Ovary (tissue), 9 donors: ENCODE measurements around the gene ADA. TPM values are rescaled to one million over a fixed set of nuclear protein-coding genes. Genes with fewer than 3 reads are reported as not detected.
A peak's percentile ranks its signal among the peaks of the same experiment; 100 is the strongest.

Source experiments
- DNase-seq, 5 donors: peaks; one replicate each; pipeline ENCODE4 v3.0.0-alpha.2; 2019 to 2020
- H3K27ac ChIP-seq, 2 donors: fragments of 200-600 bp; one replicate each; pipeline versions ENCODE4 v1.5.1 to v1.8.0; 2019 to 2022
- H3K27me3 ChIP-seq: fragments of 200-600 bp; one replicate; pipeline ENCODE4 v1.8.0; 2022
- H3K36me3 ChIP-seq: fragments of 200-600 bp; sonication (generic); one replicate; pipeline ENCODE4 v1.5.1; 2019
- H3K4me1 ChIP-seq: one replicate; pipeline ENCODE4 v1.8.1; 2013; ENCODE audit warnings: mild to moderate bottlenecking, moderate library complexity; ENCODE audit not compliant: insufficient read depth
- H3K4me3 ChIP-seq: fragments of 200-600 bp; sonication (generic); one replicate; pipeline ENCODE4 v1.5.1; 2017
- H3K9me3 ChIP-seq, 2 donors: fragments of 200-600 bp in 1 of 2; sonication (generic) in 1 of 2; one replicate each; pipeline versions ENCODE4 v1.5.1 to v1.8.1; 2013 to 2019; ENCODE audit warnings: mild to moderate bottlenecking in 1 of 2, moderate library complexity in 1 of 2
- EP300 ChIP-seq: sonication (generic); formaldehyde crosslinking; IDR thresholded peaks from one replicate; pipeline ENCODE4 v1.6.1; 2017; ENCODE audit warnings: antibody characterized with exemption
- POLR2A ChIP-seq: fragments of 450-650 bp; IDR thresholded peaks from one replicate; pipeline ENCODE4 v1.6.1; 2017; ENCODE audit warnings: antibody characterized with exemption, mild to moderate bottlenecking, moderate library complexity
- WGBS, 3 donors: extraction: QIAGEN DNeasy Blood & Tissue Kit in 1 of 3; methylation state at CpG; one replicate each; pipeline versions ENCODE4 v1.1.5 to v1.1.7; 2013 to 2017; 5-methylcytosine and 5-hydroxymethylcytosine counted together
- intact Hi-C, 4 donors: fragments of 100-400 bp; cut with DNase I; formaldehyde crosslinking; loops; one replicate each; pipeline versions ENCODE4 v1.11.0 to v1.15.1; 2022 to 2023
- polyA plus RNA-seq, 2 donors: library from polyadenylated mRNA; stranded (reverse); fragments of 200-250 nt in 1 of 2; fragments of 350-450 nt in 1 of 2; fragmentation: Illumina TruSeq in 1 of 2; extraction: RNeasy Lipid Tissue Mini Kit (QIAGEN cat#74804) in 1 of 2; gene quantifications; one replicate each; pipeline ENCODE4 v1.2.3, GENCODE V29; 2013 to 2014
- total RNA-seq, 7 donors: library from RNA; depleted of rRNA in 2 of 7; stranded (reverse); fragments of >200 nt in 2 of 7; fragmentation: NEBNext Ultra II Directional in 3 of 7; extraction: Animal tissue kit (Norgen Biotek cat#: 25700) in 3 of 7; gene quantifications; one replicate each; pipeline versions ENCODE4 v1.1.0 to v1.2.4, GENCODE V29; 2016 to 2023
- TF ChIP-seq, protein P1 (sequence below), 3 donors: fragments of 450-650 bp in 2 of 3; fragments of 200-600 bp in 1 of 3; IDR thresholded peaks; one replicate each; pipeline versions ENCODE4 v1.5.1 to v1.8.0; 2016 to 2022; ENCODE audit warnings: antibody characterized with exemption in 3 of 3, mild to moderate bottlenecking in 1 of 3
- donor health status: DM: no; HTN: no; CAD: no; lungs with moderate emphysema.
- donor health status: DM: no; HTN: no; CAD: no.
- donor health status: Bipolar disorder and iron deficiency.
- donor health status: DM: yes; HTN: yes; CAD: no.
- donor health status: DM: no; HTN: no; CAD: no.
- donor health status: DM: yes; HTN: yes; CAD: no.

The ADA gene
- total and polyA plus RNA-seq, 9 donors: 1.1 to 7.4 (median 3.2) TPM

DNA sequence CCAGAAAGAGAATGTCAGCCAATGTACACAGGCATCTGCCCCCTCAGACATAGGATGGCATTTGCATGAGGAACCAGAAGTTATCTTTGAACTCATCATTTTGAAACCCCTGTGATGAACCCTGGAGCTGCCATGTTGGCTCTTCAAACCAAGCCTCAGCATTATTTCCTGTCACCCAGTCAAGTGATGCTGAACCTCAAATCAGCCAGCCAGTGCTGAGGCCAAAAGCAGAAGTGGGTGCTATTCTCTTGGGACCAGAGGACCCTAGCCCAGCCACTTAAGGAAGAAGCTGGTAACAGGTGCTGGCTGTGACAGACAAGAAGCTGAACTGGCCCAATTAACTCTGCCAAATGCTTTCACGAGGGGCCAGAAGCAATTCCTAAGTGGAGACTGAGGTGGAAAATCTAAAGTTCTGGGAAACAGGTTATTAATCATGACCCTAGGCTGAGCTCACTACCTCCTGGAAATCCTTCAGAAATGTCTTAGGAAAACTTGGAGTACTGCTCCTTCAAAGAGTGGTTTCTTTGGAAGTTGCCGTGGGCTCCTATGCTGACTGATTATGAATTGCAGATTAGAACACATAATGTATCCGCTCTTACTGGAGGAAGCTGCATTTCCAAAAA, 65.1 kb downstream of the ADA start:
- no peak overlapping the region for H3K4me3 ChIP-seq
- intact Hi-C loops: no loop called here
- H3K4me1 ChIP-seq: peaks cover 21% of the 10 kb centered on the region
- no peaks in the 10 kb centered on the region for H3K36me3 ChIP-seq
- no peak overlapping the region for H3K27ac ChIP-seq
- H3K9me3 ChIP-seq: no peaks in the 10 kb centered on the region
- H3K27me3 ChIP-seq: no peaks in the 10 kb centered on the region
- no peak for DNase-seq
- TF ChIP-seq POLR2A (no peak), EP300 (no peak)
- TF ChIP-seq, protein P1, sequence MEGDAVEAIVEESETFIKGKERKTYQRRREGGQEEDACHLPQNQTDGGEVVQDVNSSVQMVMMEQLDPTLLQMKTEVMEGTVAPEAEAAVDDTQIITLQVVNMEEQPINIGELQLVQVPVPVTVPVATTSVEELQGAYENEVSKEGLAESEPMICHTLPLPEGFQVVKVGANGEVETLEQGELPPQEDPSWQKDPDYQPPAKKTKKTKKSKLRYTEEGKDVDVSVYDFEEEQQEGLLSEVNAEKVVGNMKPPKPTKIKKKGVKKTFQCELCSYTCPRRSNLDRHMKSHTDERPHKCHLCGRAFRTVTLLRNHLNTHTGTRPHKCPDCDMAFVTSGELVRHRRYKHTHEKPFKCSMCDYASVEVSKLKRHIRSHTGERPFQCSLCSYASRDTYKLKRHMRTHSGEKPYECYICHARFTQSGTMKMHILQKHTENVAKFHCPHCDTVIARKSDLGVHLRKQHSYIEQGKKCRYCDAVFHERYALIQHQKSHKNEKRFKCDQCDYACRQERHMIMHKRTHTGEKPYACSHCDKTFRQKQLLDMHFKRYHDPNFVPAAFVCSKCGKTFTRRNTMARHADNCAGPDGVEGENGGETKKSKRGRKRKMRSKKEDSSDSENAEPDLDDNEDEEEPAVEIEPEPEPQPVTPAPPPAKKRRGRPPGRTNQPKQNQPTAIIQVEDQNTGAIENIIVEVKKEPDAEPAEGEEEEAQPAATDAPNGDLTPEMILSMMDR (IDR thresholded peaks at IDR 0.05): no peak
- WGBS, 3 donors: 45 to 85% (median 70%) methylated on average over 3 of the region's 3 CpGs

DNA sequence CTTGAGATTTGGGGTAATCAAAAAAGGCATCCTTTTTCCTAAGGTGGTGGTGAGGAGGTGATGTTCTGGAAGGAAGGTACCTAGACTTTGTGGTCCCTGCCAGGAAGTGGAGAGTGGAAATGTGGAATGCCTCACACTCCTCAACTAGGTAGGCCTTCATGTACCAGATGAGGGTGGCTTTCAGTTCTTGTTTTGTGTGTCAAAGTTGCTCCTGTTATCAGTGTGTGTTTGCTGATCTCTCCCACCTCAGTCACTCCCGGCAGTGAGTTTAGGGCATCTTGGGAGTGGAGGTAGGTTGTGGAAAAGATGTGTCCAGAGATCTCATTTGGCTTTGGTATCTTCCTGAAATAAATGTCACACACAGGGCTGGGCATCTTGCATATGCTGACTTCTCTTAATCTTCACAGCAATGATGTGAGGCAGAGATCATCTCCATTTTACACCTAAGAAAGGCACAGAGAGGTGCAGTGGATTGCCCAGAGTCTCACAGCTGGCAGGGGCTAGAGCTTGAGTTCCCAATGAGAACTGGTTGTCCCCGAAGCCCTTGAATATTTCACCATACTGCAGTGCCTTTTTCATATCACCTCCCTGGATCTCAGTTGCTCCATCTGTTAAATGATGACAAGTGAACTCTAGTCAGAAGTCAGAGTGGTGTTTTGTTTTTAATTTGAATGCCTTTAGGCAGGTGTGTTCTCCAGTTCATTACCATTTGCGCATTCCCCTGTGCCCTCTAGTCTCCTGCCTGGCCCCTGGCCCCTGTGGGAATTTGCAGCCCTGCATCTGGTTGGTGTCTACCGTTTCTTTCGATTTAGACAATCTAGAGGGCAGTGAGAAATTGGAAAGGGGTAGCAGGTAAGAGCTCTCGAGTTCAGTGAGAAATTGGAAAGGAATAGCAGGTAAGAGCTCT, 66.2 kb downstream of the ADA start:
- Histone ChIP-seq H3K4me3 (peak overlapping the region; percentile 39), H3K36me3 (no peaks in the 10 kb centered on the region)

DNA sequence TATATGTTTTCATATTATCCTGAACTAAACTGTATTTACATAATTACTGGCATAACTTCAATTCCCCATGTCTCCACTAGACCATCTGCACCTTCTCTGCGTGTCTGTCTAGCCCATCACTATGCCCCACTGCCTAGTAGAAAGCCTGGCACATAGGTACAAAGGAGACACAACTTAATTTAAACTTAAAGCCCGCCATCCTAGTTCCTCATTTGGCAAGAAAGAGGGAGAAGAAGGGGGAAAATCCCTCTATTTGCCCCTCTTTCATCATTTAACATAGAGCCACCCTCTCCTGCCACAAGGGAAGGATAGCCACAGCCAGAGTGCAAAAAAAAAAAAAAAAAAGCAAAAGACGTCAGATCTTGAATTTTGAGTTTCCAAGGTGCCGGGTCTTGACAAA, 67.3 kb downstream of the ADA start:
- peaks cover 21% of the 10 kb centered on the region for H3K4me1 ChIP-seq
- H3K9me3 ChIP-seq: no peaks in the 10 kb centered on the region
- TF ChIP-seq EP300: no peak
- TF ChIP-seq, protein P1 (IDR thresholded peaks at IDR 0.05): no peak
- no peak for TF ChIP-seq POLR2A
- no peak for DNase-seq
- H3K27ac ChIP-seq: no peak overlapping the region
- 83 to 91% (median 88%) methylated on average over 4 of the region's 4 CpGs for WGBS, 3 donors
- H3K27me3 ChIP-seq: no peaks in the 10 kb centered on the region
- peak overlapping the region; percentile 39 for H3K4me3 ChIP-seq
- intact Hi-C loops: no loop called here
- no peaks in the 10 kb centered on the region for H3K36me3 ChIP-seq

More for the DNA sequence above, 66.2 kb downstream of the ADA start:
- DNase-seq: no peak
- Histone ChIP-seq H3K4me1 (peaks cover 21% of the 10 kb centered on the region), H3K27ac (no peak overlapping the region), H3K9me3 (no peaks in the 10 kb centered on the region), H3K27me3 (no peaks in the 10 kb centered on the region)
- TF ChIP-seq, protein P1 (IDR thresholded peaks at IDR 0.05): no peak
- no peak for TF ChIP-seq EP300
- TF ChIP-seq POLR2A: no peak
- intact Hi-C loops: no loop called here
- 87 to 88% (median 88%) methylated on average over 6 of the region's 6 CpGs for WGBS, 3 donors

DNA sequence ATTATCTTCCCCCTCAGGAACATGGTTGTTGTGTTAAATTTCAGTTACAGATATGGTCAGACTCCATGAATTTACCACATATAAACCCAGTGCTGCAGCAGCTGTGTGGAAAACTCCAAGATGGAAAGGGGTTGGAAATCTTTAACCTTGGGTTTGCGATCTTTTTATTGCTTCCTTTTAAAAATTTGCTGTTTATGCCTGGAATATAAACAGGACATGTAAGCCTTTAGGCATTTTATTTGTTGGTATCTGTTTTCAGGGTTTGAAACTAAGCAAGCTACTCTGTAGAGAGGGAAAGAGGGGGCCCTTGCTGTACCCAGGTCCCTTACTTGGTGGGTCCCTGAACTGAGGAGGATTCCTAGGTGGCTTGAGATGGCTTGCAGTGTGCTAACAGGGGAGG, 68.3 kb downstream of the ADA start:
- TF ChIP-seq EP300: no peak
- TF ChIP-seq, protein P1 (IDR thresholded peaks at IDR 0.05): no peak
- no peak for TF ChIP-seq POLR2A
- intact Hi-C loops: no loop called here
- no peaks in the 10 kb centered on the region for H3K36me3 ChIP-seq
- H3K27ac ChIP-seq: peak overlapping the region in 1 of 2 donors; percentile 55
- H3K4me1 ChIP-seq: peaks cover 21% of the 10 kb centered on the region
- H3K27me3 ChIP-seq: no peaks in the 10 kb centered on the region
- WGBS, 3 donors: 4 to 10% (median 10%) methylated on average over 1 of the region's 1 CpG
- no peak for DNase-seq
- H3K4me3 ChIP-seq: peak overlapping the region; percentile 39
- no peaks in the 10 kb centered on the region for H3K9me3 ChIP-seq
